ENCODE measurements around the gene MRTFA. TPM values are rescaled to one million over a fixed set of nuclear protein-coding genes. Genes with fewer than 3 reads are reported as not detected.
A peak's percentile ranks its signal among the peaks of the same experiment; 100 is the strongest.

The MRTFA gene
- total and polyA plus RNA-seq, 2 of the 13 experiments (the other 11 are each of a cell fraction or from before 2014, with no cell fraction given), result 2.4 to 8.2 TPM

GRCh38 chr22:40670058-40670457 is 33.5 kb upstream of the MRTFA start (continued):
- TF ChIP-seq, protein P1, sequence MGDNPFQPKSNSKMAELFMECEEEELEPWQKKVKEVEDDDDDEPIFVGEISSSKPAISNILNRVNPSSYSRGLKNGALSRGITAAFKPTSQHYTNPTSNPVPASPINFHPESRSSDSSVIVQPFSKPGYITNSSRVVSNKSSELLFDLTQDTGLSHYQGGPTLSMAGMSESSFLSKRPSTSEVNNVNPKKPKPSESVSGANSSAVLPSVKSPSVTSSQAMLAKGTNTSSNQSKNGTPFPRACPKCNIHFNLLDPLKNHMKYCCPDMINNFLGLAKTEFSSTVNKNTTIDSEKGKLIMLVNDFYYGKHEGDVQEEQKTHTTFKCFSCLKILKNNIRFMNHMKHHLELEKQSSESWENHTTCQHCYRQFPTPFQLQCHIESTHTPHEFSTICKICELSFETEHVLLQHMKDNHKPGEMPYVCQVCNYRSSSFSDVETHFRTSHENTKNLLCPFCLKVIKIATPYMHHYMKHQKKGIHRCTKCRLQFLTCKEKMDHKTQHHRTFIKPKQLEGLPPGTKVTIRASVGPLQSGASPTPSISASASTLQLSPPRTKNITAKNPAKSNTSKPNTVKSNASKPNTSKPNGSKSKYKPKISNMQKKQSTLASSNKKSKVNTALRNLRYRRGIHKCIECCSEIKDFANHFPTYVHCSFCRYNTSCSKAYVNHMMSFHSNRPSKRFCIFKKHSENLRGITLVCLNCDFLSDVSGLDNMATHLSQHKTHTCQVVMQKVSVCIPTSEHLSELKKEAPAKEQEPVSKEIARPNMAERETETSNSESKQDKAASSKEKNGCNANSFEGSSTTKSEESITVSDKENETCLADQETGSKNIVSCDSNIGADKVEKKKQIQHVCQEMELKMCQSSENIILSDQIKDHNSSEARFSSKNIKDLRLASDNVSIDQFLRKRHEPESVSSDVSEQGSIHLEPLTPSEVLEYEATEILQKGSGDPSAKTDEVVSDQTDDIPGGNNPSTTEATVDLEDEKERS (CRISPR knock-in tag; IDR thresholded peaks at IDR 0.05), result no peak
- no peak for TF ChIP-seq NCOA5 (CRISPR knock-in tag; IDR thresholded peaks at IDR 0.05)
- no peak for TF ChIP-seq KMT2B (CRISPR knock-in tag; IDR thresholded peaks at IDR 0.05)
- TF ChIP-seq ZNF605 (CRISPR knock-in tag; IDR thresholded peaks at IDR 0.05), result no peak
- TF ChIP-seq RFXANK (CRISPR knock-in tag; IDR thresholded peaks at IDR 0.05), result no peak

GRCh38 chr22:40668611-40669411 is 32.3 kb upstream of the MRTFA start:
- Histone ChIP-seq H3K27ac (ENCODE audit: extremely low read length, insufficient read depth, low read length) (no peak overlapping the region), H3K36me3 (replicated peaks in 1 of 2; ENCODE audit: control insufficient read depth in 1 of 2, insufficient read depth in 2 of 2, low read length in 2 of 2) (no peaks in the 10 kb centered on the region), H3K79me2 (ENCODE audit: insufficient read depth, low read length) (no peaks in the 10 kb centered on the region), H3K4me2 (ENCODE audit: low read depth, low read length) (peak overlapping the region; percentile 63), H3K4me3 (replicated peaks in 1 of 3; ENCODE audit: insufficient read depth in 1 of 3, low read depth in 2 of 3, low read length in 3 of 3) (no peak overlapping the region), H3K27me3 (ENCODE audit: control insufficient read depth in 1 of 2, insufficient read depth in 2 of 2, low read length in 2 of 2) (no peaks in the 10 kb centered on the region), H3K9me3 (ENCODE audit: low read length) (no peaks in the 10 kb centered on the region), H3K9ac (ENCODE audit: insufficient read depth, low read depth, low read length) (no peak overlapping the region; the same call in 1 of the 2 replicates), H3K4me1 (ENCODE audit: insufficient read depth, low read length) (peaks cover 55% of the 10 kb centered on the region), H2AFZ (ENCODE audit: low read length) (peak overlapping the region; percentile 61), H4K20me1 (ENCODE audit: insufficient read depth, low read length) (no peaks in the 10 kb centered on the region)
- ChIA-PET CTCF (ENCODE audit: low intra/inter-chr PET ratio, low total read pairs) (no interaction called here), POLR2A (interaction anchor here (1.8 kb wide), 1 partner anchor 17 kb away, joined by 8 read pairs; no protein-coding TSS in a partner anchor)
- DNase-seq (ENCODE audit: low spot score) (peak; percentile 62), ATAC-seq (peak; percentile 63), FAIRE-seq (no peak)
- in situ Hi-C loops (cut with HindIII; ENCODE audit: extremely low pct_ligation_motif_present, low pct_unique_long_range_greater_than_20kb), result no loop called here
- intact Hi-C loops (cut with micrococcal nuclease; ENCODE audit: unreplicated experiment), result no loop called here
- TF ChIP-seq FOSL2 (CRISPR knock-in tag; IDR thresholded peaks at IDR 0.05), result peak; percentile 55; the same call in 1 of the 2 replicates
- TF ChIP-seq SAP130 (CRISPR knock-in tag; IDR thresholded peaks at IDR 0.05; ENCODE audit: low read depth), result peak; percentile 51
- peak in 1 of 2 experiments; percentile 25; a peak in 1 of 4 replicates for TF ChIP-seq EP300 (IDR thresholded peaks at IDR 0.05; ENCODE audit: low read depth in 2 of 2, low read length in 2 of 2)
- no peak for TF ChIP-seq EP300 (CRISPR knock-in tag; IDR thresholded peaks at IDR 0.05; ENCODE audit: borderline replicate concordance)
- TF ChIP-seq XRCC5 (optimal IDR thresholded peaks at IDR 0.05; ENCODE audit: low read length), result peak; percentile 17
- peak; percentile 47; the same call in 1 of the 2 replicates for TF ChIP-seq RFXAP (CRISPR knock-in tag; IDR thresholded peaks at IDR 0.05; ENCODE audit: borderline replicate concordance)
- TF ChIP-seq ZNF564 (CRISPR knock-in tag; IDR thresholded peaks at IDR 0.05), result no peak
- TF ChIP-seq FOXM1 (CRISPR knock-in tag; IDR thresholded peaks at IDR 0.05), result no peak
- no peak for TF ChIP-seq GABPA (IDR thresholded peaks at IDR 0.05; ENCODE audit: low read depth, low read length)
- peak; percentile 27; the same call in 1 of the 2 replicates for TF ChIP-seq GABPA (CRISPR knock-in tag; IDR thresholded peaks at IDR 0.05; ENCODE audit: low read depth)
- 62% methylated on average over 11 of the region's 11 CpGs for WGBS (ENCODE audit: low lambda C conversion rate)
- no TSS peak for BruUV-seq (replicated peaks)

All from HepG2 (cell line).